ENCODE measurements around the gene PROK2. TPM values are rescaled to one million over a fixed set of nuclear protein-coding genes. Genes with fewer than 3 reads are reported as not detected.

Gene PROK2
- total and polyA plus RNA-seq, 2 donors from 2014 or later: 0.25 TPM; not detected in 1

DNA sequence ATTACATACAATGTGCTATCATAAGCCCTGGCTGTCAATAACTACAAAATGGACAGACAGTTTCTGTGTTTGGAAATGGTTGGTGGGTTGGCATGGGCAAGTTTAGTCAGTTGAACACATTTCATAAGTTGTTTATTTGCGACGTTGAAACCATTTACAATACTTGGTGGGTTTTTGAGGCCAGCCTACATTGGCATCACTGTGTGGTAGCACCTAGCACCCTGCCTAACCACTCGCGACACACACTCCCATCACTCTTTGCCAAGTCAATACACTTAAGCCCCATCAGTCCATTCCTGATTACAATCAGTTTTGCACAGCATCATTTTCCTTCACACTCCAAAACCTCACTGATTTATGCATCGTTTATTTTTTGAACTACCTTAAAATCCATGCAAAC lies 13.8 kb downstream of the PROK2 start:
- peaks cover 2% of the 10 kb centered on the region for H3K27me3 ChIP-seq (ENCODE audit: control insufficient read depth, insufficient read depth, low read length)
- H3K4me3 ChIP-seq (ENCODE audit: low read length in 3 of 3): no peak overlapping the region
- no peak overlapping the region for H3K9ac ChIP-seq (ENCODE audit: low read length in 3 of 3)
- no peaks in the 10 kb centered on the region for H3K36me3 ChIP-seq (ENCODE audit: control insufficient read depth in 2 of 3, insufficient read depth in 3 of 3, low read length in 3 of 3)
- no peaks in the 10 kb centered on the region for H3K4me1 ChIP-seq (ENCODE audit: control insufficient read depth in 2 of 3, insufficient read depth in 2 of 3, low read depth in 1 of 3, low read length in 3 of 3)
- DNase-seq (no peak), FAIRE-seq (no peak)
- intact Hi-C loops (cut with DNase I): no loop called here
- H3K27ac ChIP-seq (ENCODE audit: low read depth in 2 of 2, low read length in 2 of 2): no peak overlapping the region
- no peaks in the 10 kb centered on the region for H3K9me3 ChIP-seq (ENCODE audit: control insufficient read depth in 2 of 3, insufficient read depth in 1 of 3, low read length in 3 of 3)
- no peak for TF ChIP-seq CTCF (IDR thresholded peaks at IDR 0.05; ENCODE audit: borderline replicate concordance, extremely low read depth, insufficient read depth)

- FAIRE-seq: no peak
- H3K9ac ChIP-seq (ENCODE audit: low read length in 3 of 3): no peak overlapping the region
- peaks cover 3% of the 10 kb centered on the region for H3K27me3 ChIP-seq (ENCODE audit: control insufficient read depth, insufficient read depth, low read length)
- DNase-seq: no peak
- no peaks in the 10 kb centered on the region for H3K9me3 ChIP-seq (ENCODE audit: control insufficient read depth in 2 of 3, insufficient read depth in 1 of 3, low read length in 3 of 3)
- H3K4me3 ChIP-seq (ENCODE audit: low read length in 3 of 3): no peak overlapping the region
- H3K36me3 ChIP-seq (ENCODE audit: control insufficient read depth in 2 of 3, insufficient read depth in 3 of 3, low read length in 3 of 3): no peaks in the 10 kb centered on the region
- TF ChIP-seq CTCF (IDR thresholded peaks at IDR 0.05; ENCODE audit: borderline replicate concordance, extremely low read depth, insufficient read depth): no peak
- no peaks in the 10 kb centered on the region for H3K4me1 ChIP-seq (ENCODE audit: control insufficient read depth in 2 of 3, insufficient read depth in 2 of 3, low read depth in 1 of 3, low read length in 3 of 3)
- H3K27ac ChIP-seq (ENCODE audit: low read depth in 2 of 2, low read length in 2 of 2): no peak overlapping the region
- intact Hi-C loops (cut with DNase I): no loop called here
Observed at GRCh38 chr3:71763426-71763825, 21.5 kb downstream of the PROK2 start.

GRCh38 chr3:71760140-71760539 lies 24.8 kb downstream of the PROK2 start:
- FAIRE-seq: no peak
- no peak for TF ChIP-seq CTCF (IDR thresholded peaks at IDR 0.05; ENCODE audit: borderline replicate concordance, extremely low read depth, insufficient read depth)
- intact Hi-C loops (cut with DNase I): no loop called here

DNA sequence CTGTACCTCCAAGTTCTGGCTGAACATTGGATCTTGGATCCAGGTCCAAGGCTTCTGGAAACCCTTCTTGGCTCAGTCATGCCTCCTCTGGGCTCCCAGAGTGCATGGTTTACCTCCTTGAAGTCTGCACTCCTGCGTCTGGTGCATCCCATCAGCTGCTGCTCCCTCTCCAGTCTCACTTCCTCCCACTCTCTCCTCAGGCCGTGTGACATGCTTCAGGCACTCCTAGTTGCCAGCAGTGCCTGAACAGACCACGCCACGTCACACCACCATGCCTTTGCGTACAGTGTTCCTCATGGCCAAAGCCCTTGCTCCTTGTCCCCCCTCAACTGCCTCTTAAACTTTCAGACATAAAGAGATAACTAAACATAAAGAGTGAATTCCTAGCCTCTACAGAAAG lies 25.5 kb downstream of the PROK2 start:
- Histone ChIP-seq H3K9me3 (ENCODE audit: control insufficient read depth in 2 of 3, insufficient read depth in 1 of 3, low read length in 3 of 3) (no peaks in the 10 kb centered on the region), H3K9ac (ENCODE audit: low read length in 3 of 3) (no peak overlapping the region), H3K36me3 (ENCODE audit: control insufficient read depth in 2 of 3, insufficient read depth in 3 of 3, low read length in 3 of 3) (no peaks in the 10 kb centered on the region), H3K4me1 (ENCODE audit: control insufficient read depth in 2 of 3, insufficient read depth in 2 of 3, low read depth in 1 of 3, low read length in 3 of 3) (no peaks in the 10 kb centered on the region), H3K4me3 (ENCODE audit: low read length in 3 of 3) (no peak overlapping the region), H3K27ac (ENCODE audit: low read depth in 2 of 2, low read length in 2 of 2) (no peak overlapping the region), H3K27me3 (ENCODE audit: control insufficient read depth, insufficient read depth, low read length) (peaks cover 11% of the 10 kb centered on the region)
- intact Hi-C loops (cut with DNase I): no loop called here
- FAIRE-seq (no peak), DNase-seq (no peak)
- no peak for TF ChIP-seq CTCF (IDR thresholded peaks at IDR 0.05; ENCODE audit: borderline replicate concordance, extremely low read depth, insufficient read depth)

More at GRCh38 chr3:71760140-71760539, 24.8 kb downstream of the PROK2 start:
- H3K27me3 ChIP-seq (ENCODE audit: control insufficient read depth, insufficient read depth, low read length): peaks cover 9% of the 10 kb centered on the region
- no peaks in the 10 kb centered on the region for H3K36me3 ChIP-seq (ENCODE audit: control insufficient read depth in 2 of 3, insufficient read depth in 3 of 3, low read length in 3 of 3)
- no peaks in the 10 kb centered on the region for H3K9me3 ChIP-seq (ENCODE audit: control insufficient read depth in 2 of 3, insufficient read depth in 1 of 3, low read length in 3 of 3)
- H3K27ac ChIP-seq (ENCODE audit: low read depth in 2 of 2, low read length in 2 of 2): no peak overlapping the region
- no peak overlapping the region for H3K9ac ChIP-seq (ENCODE audit: low read length in 3 of 3)
- no peak for DNase-seq
- no peak overlapping the region for H3K4me3 ChIP-seq (ENCODE audit: low read length in 3 of 3)
- no peaks in the 10 kb centered on the region for H3K4me1 ChIP-seq (ENCODE audit: control insufficient read depth in 2 of 3, insufficient read depth in 2 of 3, low read depth in 1 of 3, low read length in 3 of 3)

Measured in kidney (tissue), 14 donors.